HG02943 (cell line): Measurements from ENCODE around the gene TMED10.

Experiments
- ATAC-seq: cut with Tn5 transposase; IDR thresholded peaks from one replicate; pipeline ENCODE4 v1.9.1; 2021; ENCODE audit warnings: mild to moderate bottlenecking, low read depth, moderate library complexity; ENCODE audit not compliant: unreplicated experiment

Gene TMED10

GRCh38 chr14:75092698-75093097 lies 83.7 kb downstream of the TMED10 start:
- no peak for ATAC-seq

- no peak for ATAC-seq
These were observed 85.2 kb downstream of the TMED10 start for GRCh38 chr14:75091251-75091650.

GRCh38 chr14:75090353-75090752 lies 86.1 kb downstream of the TMED10 start:
- ATAC-seq, result no peak

GRCh38 chr14:75088566-75089373 lies 87.6 kb downstream of the TMED10 start:
- ATAC-seq, result no peak

DNA sequence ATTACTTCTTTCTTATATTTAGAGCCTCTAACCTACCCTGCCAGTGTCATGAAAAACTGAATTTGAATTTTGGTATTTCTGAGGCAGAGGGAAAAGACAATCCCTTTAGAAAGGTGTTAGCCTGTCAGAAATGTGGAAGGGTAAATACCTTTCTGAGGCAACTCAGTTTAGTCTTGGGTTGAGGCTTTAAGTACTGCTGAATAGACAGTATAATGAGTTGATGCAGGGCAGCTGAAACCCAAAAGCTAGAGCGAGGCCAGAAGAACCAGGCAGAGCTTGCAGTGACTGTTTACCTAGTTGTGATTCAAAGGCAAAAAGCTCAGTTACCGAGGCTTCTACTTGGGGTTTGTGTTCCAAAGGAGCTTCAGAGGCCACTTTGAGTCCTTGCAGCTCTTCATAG lies 88.3 kb downstream of the TMED10 start:
- ATAC-seq, result no peak

DNA sequence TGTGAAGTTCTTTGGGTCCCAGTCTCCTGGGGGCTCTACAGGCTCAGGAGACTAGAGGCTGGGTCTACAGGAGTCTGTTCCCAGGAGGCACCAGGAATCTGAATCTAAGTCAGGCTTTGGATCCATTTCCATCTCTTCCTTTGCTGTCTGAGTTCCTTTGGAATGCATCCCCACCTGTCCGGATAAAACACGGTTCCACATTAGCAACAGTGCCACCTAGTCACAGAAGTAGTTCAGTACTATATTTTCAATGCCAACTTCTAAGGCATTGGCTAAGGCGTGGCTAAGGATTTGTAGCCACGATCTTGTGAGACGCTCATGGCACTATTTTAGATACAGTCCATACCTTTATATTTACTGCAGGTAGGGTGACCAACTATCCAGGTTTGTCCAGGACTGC lies 91.9 kb downstream of the TMED10 start:
- ATAC-seq, result no peak

DNA sequence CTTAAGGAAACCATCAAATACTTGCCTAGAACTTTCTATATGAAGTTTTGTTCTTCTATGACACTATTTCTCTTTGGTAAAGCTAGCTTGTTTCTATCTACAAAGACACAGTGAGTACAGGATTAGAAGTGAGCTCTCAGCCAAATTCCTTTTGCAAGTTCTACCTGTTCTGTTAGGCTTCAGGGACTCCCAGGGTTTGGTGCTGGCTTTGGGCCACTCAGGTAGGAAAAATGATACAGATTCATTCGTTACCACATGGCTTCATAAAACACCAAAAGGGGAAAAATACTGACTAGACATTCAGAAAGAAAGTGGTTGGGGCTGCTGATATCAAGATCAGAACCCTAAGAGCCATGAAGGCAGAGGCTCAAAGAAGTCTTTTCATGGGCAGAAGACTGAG lies 93.1 kb downstream of the TMED10 start:
- ATAC-seq, result no peak

DNA sequence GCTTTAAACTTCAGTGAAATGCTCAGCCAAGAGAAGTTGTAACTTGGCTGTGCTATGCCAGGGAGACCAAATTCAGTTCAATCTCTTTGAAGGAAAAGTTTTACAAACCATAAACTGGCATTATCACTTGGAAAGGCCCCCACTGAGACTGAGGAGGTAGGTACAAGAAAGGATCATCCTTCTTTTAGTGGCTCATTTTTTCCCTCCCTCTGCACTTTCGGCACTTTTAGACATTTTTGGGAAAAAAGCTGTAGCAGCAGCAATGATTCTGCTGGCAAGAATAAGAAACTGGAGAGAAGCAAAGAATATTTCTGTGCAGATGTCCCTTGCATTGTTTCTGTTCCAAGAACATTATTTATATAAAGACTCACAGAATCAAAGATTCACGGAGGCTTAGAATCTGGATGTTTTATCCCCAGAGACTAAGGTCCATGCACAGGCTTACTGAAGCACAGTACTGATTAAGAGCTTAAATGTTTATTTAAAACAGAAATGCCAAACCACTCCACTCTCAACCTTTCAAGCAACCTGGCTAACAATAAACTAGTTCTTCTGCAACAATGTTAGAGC lies 94.7 kb downstream of the TMED10 start:
- no peak for ATAC-seq
